Sigmoid colon (tissue), 4 donors: Measurements from ENCODE around the gene HMG20A.

Source experiments
- POLR2A ChIP-seq, 2 donors: fragments of 450-650 bp; IDR thresholded peaks; one replicate each; pipeline ENCODE4 v1.6.1; 2016; ENCODE audit warnings: antibody characterized with exemption in 2 of 2, mild to moderate bottlenecking in 2 of 2, moderate library complexity in 2 of 2
- POLR2AphosphoS5 ChIP-seq, 4 donors: sonication (generic); formaldehyde crosslinking; IDR thresholded peaks; one replicate each; pipeline ENCODE4 v1.6.1; 2017; ENCODE audit warnings: antibody characterized with exemption in 4 of 4
- TF ChIP-seq, protein P1 (sequence below), 4 experiments: fragments of 450-650 bp in 3 of 4; fragments of 200-600 bp in 1 of 4; IDR thresholded peaks; one replicate each; pipeline ENCODE4 v1.5.1; 2016 to 2019; ENCODE audit warnings: antibody characterized with exemption in 4 of 4, mild to moderate bottlenecking in 3 of 4, moderate library complexity in 2 of 4

DNA sequence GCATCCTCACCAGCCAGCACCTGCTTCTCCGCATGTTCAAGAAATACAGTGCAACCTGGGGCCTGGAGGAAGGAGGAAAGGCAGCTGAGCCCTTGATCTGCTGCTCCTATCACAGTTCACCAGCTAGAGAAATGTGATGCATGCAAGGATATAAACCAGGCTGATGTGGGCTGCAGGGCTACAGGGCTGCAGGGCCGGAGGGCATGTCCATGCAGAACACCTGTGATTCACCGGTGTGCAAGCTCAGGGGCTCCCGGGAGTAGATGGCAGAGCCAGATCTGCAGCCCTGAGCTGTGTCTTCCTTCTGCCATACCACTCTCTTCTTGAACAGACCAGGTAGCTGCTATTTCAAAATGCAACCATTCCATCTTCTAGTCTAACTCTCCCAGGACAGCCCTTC, 84.9 kb downstream of the HMG20A start:
- TF ChIP-seq, protein P1, sequence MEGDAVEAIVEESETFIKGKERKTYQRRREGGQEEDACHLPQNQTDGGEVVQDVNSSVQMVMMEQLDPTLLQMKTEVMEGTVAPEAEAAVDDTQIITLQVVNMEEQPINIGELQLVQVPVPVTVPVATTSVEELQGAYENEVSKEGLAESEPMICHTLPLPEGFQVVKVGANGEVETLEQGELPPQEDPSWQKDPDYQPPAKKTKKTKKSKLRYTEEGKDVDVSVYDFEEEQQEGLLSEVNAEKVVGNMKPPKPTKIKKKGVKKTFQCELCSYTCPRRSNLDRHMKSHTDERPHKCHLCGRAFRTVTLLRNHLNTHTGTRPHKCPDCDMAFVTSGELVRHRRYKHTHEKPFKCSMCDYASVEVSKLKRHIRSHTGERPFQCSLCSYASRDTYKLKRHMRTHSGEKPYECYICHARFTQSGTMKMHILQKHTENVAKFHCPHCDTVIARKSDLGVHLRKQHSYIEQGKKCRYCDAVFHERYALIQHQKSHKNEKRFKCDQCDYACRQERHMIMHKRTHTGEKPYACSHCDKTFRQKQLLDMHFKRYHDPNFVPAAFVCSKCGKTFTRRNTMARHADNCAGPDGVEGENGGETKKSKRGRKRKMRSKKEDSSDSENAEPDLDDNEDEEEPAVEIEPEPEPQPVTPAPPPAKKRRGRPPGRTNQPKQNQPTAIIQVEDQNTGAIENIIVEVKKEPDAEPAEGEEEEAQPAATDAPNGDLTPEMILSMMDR (IDR thresholded peaks at IDR 0.05): no peak
- no peak for TF ChIP-seq POLR2A (IDR thresholded peaks at IDR 0.05)
- no peak for TF ChIP-seq POLR2AphosphoS5 (IDR thresholded peaks at IDR 0.05)
